ENCODE results near the gene ERCC1. TPM values are rescaled to one million over a fixed set of nuclear protein-coding genes. Genes with fewer than 3 reads are reported as not detected.

ERCC1 gene
- total RNA-seq, 4 donors from 2014 or later, result 39.9 to 69.3 (median 52.5) TPM

GRCh38 chr19:45362291-45362690 is 61.4 kb downstream of the ERCC1 start:
- no peak overlapping the region for H3K27ac ChIP-seq
- H3K4me1 ChIP-seq, result no peaks in the 10 kb centered on the region
- H3K4me3 ChIP-seq, result no peak overlapping the region
- TF ChIP-seq POLR2A (IDR thresholded peaks at IDR 0.05) (no peak), CTCF (IDR thresholded peaks at IDR 0.05) (no peak)
- DNase-seq, result no peak
- peaks cover 0 to 12% (median 0%) of the 10 kb centered on the region in 3 donors for H3K36me3 ChIP-seq
- H3K9me3 ChIP-seq, result no peaks in the 10 kb centered on the region
- H3K27me3 ChIP-seq, result no peaks in the 10 kb centered on the region

GRCh38 chr19:45361608-45362007 is 62.1 kb downstream of the ERCC1 start:
- Histone ChIP-seq H3K9me3 (no peaks in the 10 kb centered on the region), H3K36me3 (peaks cover 0 to 12% (median 0%) of the 10 kb centered on the region in 3 donors), H3K4me3 (no peak overlapping the region), H3K27me3 (no peaks in the 10 kb centered on the region), H3K4me1 (no peaks in the 10 kb centered on the region), H3K27ac (no peak overlapping the region)
- no peak for TF ChIP-seq POLR2A (IDR thresholded peaks at IDR 0.05)
- DNase-seq, result no peak

- Histone ChIP-seq H3K27me3 (no peaks in the 10 kb centered on the region), H3K36me3 (peaks cover 0 to 5% (median 0%) of the 10 kb centered on the region in 3 donors), H3K27ac (no peak overlapping the region), H3K4me1 (no peaks in the 10 kb centered on the region), H3K9me3 (no peaks in the 10 kb centered on the region), H3K4me3 (no peak overlapping the region)
- no peak for TF ChIP-seq POLR2A (IDR thresholded peaks at IDR 0.05)
- TF ChIP-seq CTCF (IDR thresholded peaks at IDR 0.05), result no peak
- no peak for DNase-seq
These were observed 65.4 kb downstream of the ERCC1 start for GRCh38 chr19:45358213-45358792.

GRCh38 chr19:45357445-45357783 is 66.3 kb downstream of the ERCC1 start:
- peaks cover 0 to 6% (median 0%) of the 10 kb centered on the region in 3 donors for H3K36me3 ChIP-seq
- no peak for DNase-seq
- TF ChIP-seq POLR2A (IDR thresholded peaks at IDR 0.05) (no peak), CTCF (IDR thresholded peaks at IDR 0.05) (no peak)

More at GRCh38 chr19:45357445-45357783, 66.3 kb downstream of the ERCC1 start:
- H3K27me3 ChIP-seq, result no peaks in the 10 kb centered on the region
- no peak overlapping the region for H3K27ac ChIP-seq
- H3K4me1 ChIP-seq, result no peaks in the 10 kb centered on the region
- no peak overlapping the region for H3K4me3 ChIP-seq
- H3K9me3 ChIP-seq, result no peaks in the 10 kb centered on the region

Small RNA genes lying within 50 kb of the gene (small RNA-seq; reads per million reads assigned to genes)
- 0 reads per million in 2 donors for gene MIR6088

Other genes starting within 250 kb of the ERCC1 start
- gene TRAPPC6A, start 245.7 kb downstream of the ERCC1 start, total RNA-seq, result 10 to 100 TPM; 11.4 to 58.6 (median 21.6) TPM
- gene BLOC1S3, start 245.1 kb downstream of the ERCC1 start, total RNA-seq, result 10 to 100 TPM in 2 of 4 donors, 1 to 10 TPM in 2; 6.6 to 18.0 (median 10.3) TPM
- 1 to 10 TPM; 1.5 to 8.3 (median 1.5) TPM for gene EXOC3L2, start 178.5 kb downstream of the ERCC1 start, total RNA-seq
- 10 to 100 TPM in 3 of 4 donors, 1 to 10 TPM in 1; 8.1 to 63.5 (median 23.4) TPM for gene MARK4, start 172.6 kb downstream of the ERCC1 start, total RNA-seq
- not detected for gene CKM, start 101.0 kb downstream of the ERCC1 start, total RNA-seq
- not detected for gene KLC3, start 83.2 kb downstream of the ERCC1 start, total RNA-seq
- 10 to 100 TPM; 12.3 to 23.9 (median 14.3) TPM for gene ERCC2, start 53.3 kb downstream of the ERCC1 start, total RNA-seq
- 10 to 100 TPM; 16.5 to 53.9 (median 36.2) TPM for gene PPP1R13L, start 18.8 kb downstream of the ERCC1 start, total RNA-seq
- 10 to 100 TPM in 1 of 4 donors, 1 to 10 TPM in 2, under 1 TPM in 1; 0.88 to 10.7 (median 2.5) TPM for gene POLR1G, start 17.3 kb downstream of the ERCC1 start, total RNA-seq
- gene FOSB, start 44.1 kb upstream of the ERCC1 start, total RNA-seq, result 10 to 100 TPM in 2 of 4 donors, 1 to 10 TPM in 1, under 1 TPM in 1; 0.85 to 56.1 (median 9.6) TPM
- gene RTN2, start 73.1 kb upstream of the ERCC1 start, total RNA-seq, result 10 to 100 TPM in 1 of 4 donors, 1 to 10 TPM in 2, under 1 TPM in 1; 0.53 to 42.1 (median 4.3) TPM
- gene PPM1N, start 74.5 kb upstream of the ERCC1 start, total RNA-seq, result 1 to 10 TPM in 2 of 4 donors, not detected in 2; 1.5 to 1.7 TPM
- 100 to 1,000 TPM in 3 of 4 donors, 10 to 100 TPM in 1; 81.7 to 123 (median 112) TPM for gene VASP, start 83.6 kb upstream of the ERCC1 start, total RNA-seq
- gene OPA3, start 160.9 kb upstream of the ERCC1 start, total RNA-seq, result 10 to 100 TPM in 3 of 4 donors, 1 to 10 TPM in 1; 5.0 to 26.6 (median 13.6) TPM
- 1 to 10 TPM in 2 of 4 donors, under 1 TPM in 2; 0.18 to 3.4 (median 1.7) TPM for gene GPR4, start 178.3 kb upstream of the ERCC1 start, total RNA-seq
- gene EML2, start 215.5 kb upstream of the ERCC1 start, total RNA-seq, result 10 to 100 TPM; 17.5 to 60.2 (median 46.9) TPM
- gene GIPR, start 244.3 kb upstream of the ERCC1 start, total RNA-seq, result 1 to 10 TPM in 3 of 4 donors, not detected in 1; 4.6 to 6.0 (median 5.6) TPM